Naive B cell (primary cell): ENCODE data around the gene CRELD2. TPM values are rescaled to one million over a fixed set of nuclear protein-coding genes. Genes with fewer than 3 reads are reported as not detected.
A peak's percentile ranks its signal among the peaks of the same experiment; 100 is the strongest.

Experiments used
- ATAC-seq, 2 donors: fragments of 150-1000 bp; cut with Tn5 transposase; 2 replicates each; pipeline ENCODE4 v1.10.0; 2021; ENCODE audit warnings: low read depth in 2 of 2, mild to moderate bottlenecking in 2 of 2, moderate library complexity in 2 of 2
- DNase-seq: peaks from one replicate; pipeline ENCODE4 v3.0.0; 2022
- H3K27ac Mint-ChIP-seq, 6 donors: one replicate each; pipeline ENCODE4 v1.8.0; 2020 to 2022; ENCODE audit warnings: mild to moderate bottlenecking in 6 of 6, mixed read lengths in 6 of 6, moderate library complexity in 5 of 6, inconsistent platforms in 2 of 6
- H3K27me3 Mint-ChIP-seq, 3 donors: one replicate each; pipeline ENCODE4 v1.8.0; 2021 to 2022; ENCODE audit warnings: mixed read lengths in 3 of 3, mild to moderate bottlenecking in 1 of 3
- H3K36me3 Mint-ChIP-seq, 2 donors: one replicate each; pipeline ENCODE4 v1.8.0; 2020 to 2022; ENCODE audit warnings: mixed read lengths in 2 of 2, inconsistent platforms in 1 of 2, mild to moderate bottlenecking in 1 of 2
- H3K4me1 Mint-ChIP-seq, 3 donors: one replicate each; pipeline ENCODE4 v1.8.0; 2020 to 2022; ENCODE audit warnings: mixed read lengths in 3 of 3, inconsistent platforms in 1 of 3, mild to moderate bottlenecking in 1 of 3, moderate library complexity in 1 of 3
- H3K4me3 Mint-ChIP-seq, 8 donors: one replicate each; pipeline ENCODE4 v1.8.0; 2020 to 2022; ENCODE audit warnings: mild to moderate bottlenecking in 8 of 8, mixed read lengths in 8 of 8, moderate library complexity in 8 of 8, inconsistent platforms in 2 of 8
- H3K9me3 Mint-ChIP-seq, 7 donors: one replicate each; pipeline ENCODE4 v1.8.0; 2020 to 2022; ENCODE audit warnings: mixed read lengths in 7 of 7, mild to moderate bottlenecking in 5 of 7, inconsistent platforms in 2 of 7, moderate library complexity in 1 of 7
- polyA plus RNA-seq, 6 donors: library from polyadenylated mRNA; unstranded; fragments of 300-500 nt; fragmentation: Illumina TruSeq; gene quantifications; one replicate each; pipeline ENCODE4 v1.2.3, GENCODE V29; 2021; ENCODE audit warnings: low read depth in 6 of 6

The CRELD2 gene
- polyA plus RNA-seq, 6 donors from 2014 or later: 21.9 to 33.8 (median 28.0) TPM

DNA sequence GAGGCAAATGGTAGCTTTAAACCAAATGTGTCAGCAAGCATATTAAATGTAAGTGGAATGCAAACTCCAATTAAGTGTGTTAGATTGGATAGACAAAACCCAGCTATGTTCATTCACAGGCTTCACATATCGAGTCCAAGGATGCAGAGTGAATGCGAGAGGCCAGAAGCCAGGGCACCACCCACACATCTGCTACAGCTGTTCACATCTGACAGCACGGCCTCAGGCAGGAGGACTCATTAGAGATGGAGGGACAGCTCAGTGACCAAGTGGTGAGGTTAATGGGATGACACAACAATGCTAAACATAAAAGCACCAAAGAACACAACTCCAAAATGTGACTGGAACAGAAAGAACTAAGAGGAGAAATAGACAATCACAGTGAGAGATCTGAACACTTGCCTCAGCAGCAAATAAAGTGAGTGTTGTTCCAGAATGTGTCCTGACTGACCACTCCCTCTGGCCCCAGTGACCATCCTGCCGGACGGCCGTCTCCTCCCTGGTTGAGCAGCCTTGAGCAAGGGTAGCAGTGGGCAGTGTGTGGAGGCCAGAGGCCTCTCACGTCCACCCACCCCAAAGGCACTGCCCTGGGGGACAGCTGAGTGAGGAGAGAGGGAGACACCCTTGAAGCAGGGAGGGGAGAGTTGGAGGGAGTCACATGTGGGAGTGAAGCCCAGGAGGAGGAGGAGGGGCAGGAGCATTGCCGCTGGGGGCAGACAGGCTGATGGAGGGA is 23.9 kb upstream of the CRELD2 start:
- ATAC-seq (no peak), DNase-seq (no peak)
- Mint-ChIP-seq H3K4me3 (no peak overlapping the region), H3K4me1 (peaks cover 1 to 8% (median 6%) of the 10 kb centered on the region in 3 donors), H3K36me3 (peaks cover 15 to 16% of the 10 kb centered on the region in 2 donors), H3K27me3 (no peaks in the 10 kb centered on the region), H3K9me3 (peaks cover 2 to 16% (median 9%) of the 10 kb centered on the region in 7 donors), H3K27ac (peak overlapping the region in 2 of 6 donors; percentile 4 to 32)

DNA sequence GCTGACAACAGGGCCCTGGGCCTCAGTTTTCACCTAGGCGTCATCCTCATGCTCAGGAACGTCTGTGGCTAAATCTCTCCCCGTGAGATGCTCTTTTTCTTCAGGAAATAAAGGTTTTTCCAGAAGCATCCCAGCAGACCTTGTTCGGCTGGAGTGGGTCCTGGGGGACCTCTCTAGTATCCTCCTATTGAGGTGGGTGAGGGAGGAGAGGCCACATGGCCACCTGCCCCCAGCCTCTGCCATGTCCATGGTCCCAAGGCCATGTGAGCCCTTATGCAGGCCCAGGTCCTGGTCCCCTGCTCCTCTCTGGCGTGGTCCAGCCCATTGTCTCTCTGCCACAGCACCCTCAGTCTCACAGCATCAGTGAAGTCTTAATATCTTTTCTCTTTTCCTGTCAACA is 22.2 kb upstream of the CRELD2 start:
- peaks cover 0 to 13% (median 8%) of the 10 kb centered on the region in 7 donors for H3K9me3 Mint-ChIP-seq
- H3K36me3 Mint-ChIP-seq: peaks cover 11 to 20% of the 10 kb centered on the region in 2 donors
- no peak overlapping the region for H3K4me3 Mint-ChIP-seq
- peaks cover 1 to 11% (median 4%) of the 10 kb centered on the region in 3 donors for H3K4me1 Mint-ChIP-seq
- H3K27me3 Mint-ChIP-seq: no peaks in the 10 kb centered on the region
- ATAC-seq (no peak), DNase-seq (no peak)
- H3K27ac Mint-ChIP-seq: peak overlapping the region in 2 of 6 donors; percentile 19 to 64

DNA sequence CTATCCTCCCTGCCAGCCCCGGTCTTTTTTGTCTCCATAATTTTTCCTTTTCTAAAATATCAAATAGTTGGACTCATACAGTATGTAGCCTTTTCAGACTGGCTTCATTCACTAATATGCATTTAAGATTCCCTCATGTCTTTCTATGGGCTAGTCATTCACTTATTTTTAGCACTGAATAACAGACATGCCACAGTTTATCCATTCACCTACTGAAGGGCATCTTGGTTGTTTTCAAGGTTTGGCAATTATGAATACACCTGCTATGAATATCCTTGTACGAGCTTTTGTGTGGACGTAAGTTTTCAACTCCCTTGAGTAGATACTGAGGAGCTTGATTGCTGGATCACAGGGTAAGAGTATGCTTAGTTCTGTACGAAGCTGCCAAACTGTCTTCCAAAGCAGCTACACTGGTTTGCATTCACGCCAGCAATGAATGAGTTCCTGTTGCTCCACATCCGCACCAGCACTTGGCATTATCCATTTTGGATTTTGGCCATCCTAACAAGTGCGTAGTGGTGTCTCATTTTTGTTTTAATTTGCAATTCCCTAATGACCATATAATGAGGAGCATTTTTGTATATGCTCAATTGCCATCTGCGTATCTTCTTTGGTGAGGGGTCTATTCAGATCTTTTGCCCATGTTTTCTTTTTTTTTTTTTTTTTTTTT is 21.3 kb upstream of the CRELD2 start:
- DNase-seq: no peak
- Mint-ChIP-seq H3K9me3 (peaks cover 0 to 10% (median 5%) of the 10 kb centered on the region in 7 donors), H3K4me1 (peaks cover 0 to 8% (median 0%) of the 10 kb centered on the region in 3 donors), H3K4me3 (no peak overlapping the region), H3K27ac (peak overlapping the region in 2 of 6 donors; percentile 4 to 63), H3K27me3 (no peaks in the 10 kb centered on the region), H3K36me3 (peaks cover 6 to 23% of the 10 kb centered on the region in 2 donors)
- no peak for ATAC-seq

DNA sequence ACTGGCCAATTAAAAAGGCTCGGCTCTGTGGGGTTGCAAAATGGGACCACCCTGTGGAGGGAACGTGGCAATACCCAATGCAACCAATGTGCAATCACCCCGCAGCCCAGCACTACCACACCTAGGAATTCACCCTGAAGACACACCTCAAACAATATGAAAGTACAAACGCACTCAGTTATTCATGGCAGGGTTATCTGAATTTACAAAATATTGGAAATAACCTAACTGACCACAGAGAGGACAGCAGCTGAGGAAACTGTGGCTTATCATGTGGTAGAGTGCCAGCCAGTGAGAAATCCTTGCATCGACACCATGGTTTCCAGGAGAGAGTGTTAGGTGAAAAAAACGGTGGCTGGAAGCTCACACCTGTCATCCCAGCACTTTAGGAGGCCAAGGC is 18.9 kb upstream of the CRELD2 start:
- ATAC-seq (no peak), DNase-seq (no peak)
- Mint-ChIP-seq H3K27me3 (no peaks in the 10 kb centered on the region), H3K36me3 (peaks cover 0 to 18% of the 10 kb centered on the region in 2 donors), H3K4me3 (no peak overlapping the region), H3K27ac (peak overlapping the region in 1 of 6 donors; percentile 79), H3K4me1 (peaks cover 0 to 5% (median 0%) of the 10 kb centered on the region in 3 donors), H3K9me3 (peaks cover 0 to 3% (median 2%) of the 10 kb centered on the region in 7 donors)

DNA sequence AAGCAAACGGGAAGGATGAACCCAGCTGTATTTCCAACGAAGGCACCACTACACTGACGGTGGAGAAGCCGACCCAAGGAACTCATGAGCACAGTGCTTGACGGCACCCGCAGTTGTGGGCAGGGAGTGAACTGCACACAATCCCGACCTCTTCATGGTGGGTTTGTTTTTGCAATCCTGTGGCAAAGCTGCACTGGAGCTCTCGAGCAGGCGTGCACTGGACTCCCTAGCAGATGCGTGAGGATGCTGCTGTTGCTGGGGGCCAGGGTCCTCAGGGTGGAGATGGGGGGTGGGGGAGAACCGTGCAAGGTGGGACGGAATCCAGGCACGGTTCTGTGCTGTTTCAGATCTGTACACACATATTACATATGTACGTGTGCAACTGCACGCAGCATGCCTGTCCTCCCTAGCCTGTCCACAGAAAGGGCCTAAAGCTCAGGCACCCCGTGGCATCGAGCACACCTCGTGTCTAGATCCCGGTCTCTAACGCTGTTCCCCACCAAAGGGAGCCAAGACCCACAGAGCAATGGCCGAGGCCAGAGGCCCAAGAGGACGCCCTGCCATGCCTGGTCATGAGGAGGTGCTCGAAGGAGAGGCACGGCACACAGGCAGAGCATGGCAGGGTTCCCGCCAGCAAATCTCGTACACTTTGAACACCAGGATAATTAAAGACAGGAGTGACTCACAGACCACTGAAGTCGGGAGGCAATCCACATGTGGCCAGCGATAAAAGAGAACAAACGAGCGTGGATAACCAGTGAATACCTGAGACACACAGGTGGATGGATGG is 17.8 kb upstream of the CRELD2 start:
- Mint-ChIP-seq H3K4me1 (peaks cover 0 to 3% (median 0%) of the 10 kb centered on the region in 3 donors), H3K36me3 (peaks cover 0 to 15% of the 10 kb centered on the region in 2 donors), H3K27ac (peak overlapping the region in 2 of 6 donors; percentile 4 to 66), H3K27me3 (no peaks in the 10 kb centered on the region), H3K4me3 (peak overlapping the region in 1 of 8 donors; percentile 51), H3K9me3 (peaks cover 0 to 2% (median 0%) of the 10 kb centered on the region in 7 donors)
- ATAC-seq (no peak), DNase-seq (no peak)

DNA sequence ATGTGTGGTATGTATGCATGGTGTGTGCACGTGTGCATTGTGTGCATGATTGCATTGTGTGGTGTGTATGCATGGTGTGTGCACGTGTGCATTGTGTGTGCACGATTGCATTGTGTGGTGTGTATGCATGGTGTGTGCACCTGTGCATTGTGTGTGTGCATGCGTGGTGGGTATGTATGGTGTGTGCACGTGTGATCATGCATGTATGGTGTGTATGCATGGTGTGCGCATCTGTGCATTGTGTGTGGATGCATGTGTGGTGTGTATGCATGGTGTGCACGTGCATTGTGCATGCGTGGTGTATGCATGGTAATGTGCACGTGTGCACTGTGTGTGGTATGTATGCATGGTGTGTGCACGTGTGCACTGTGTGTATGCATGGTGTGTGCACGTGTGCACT is 17.0 kb upstream of the CRELD2 start:
- H3K36me3 Mint-ChIP-seq: peaks cover 0 to 15% of the 10 kb centered on the region in 2 donors
- peaks cover 0 to 3% (median 0%) of the 10 kb centered on the region in 3 donors for H3K4me1 Mint-ChIP-seq
- ATAC-seq: no peak
- no peaks in the 10 kb centered on the region for H3K27me3 Mint-ChIP-seq
- DNase-seq: no peak
- no peak overlapping the region for H3K4me3 Mint-ChIP-seq
- peaks cover 0 to 2% (median 0%) of the 10 kb centered on the region in 7 donors for H3K9me3 Mint-ChIP-seq
- H3K27ac Mint-ChIP-seq: no peak overlapping the region

DNA sequence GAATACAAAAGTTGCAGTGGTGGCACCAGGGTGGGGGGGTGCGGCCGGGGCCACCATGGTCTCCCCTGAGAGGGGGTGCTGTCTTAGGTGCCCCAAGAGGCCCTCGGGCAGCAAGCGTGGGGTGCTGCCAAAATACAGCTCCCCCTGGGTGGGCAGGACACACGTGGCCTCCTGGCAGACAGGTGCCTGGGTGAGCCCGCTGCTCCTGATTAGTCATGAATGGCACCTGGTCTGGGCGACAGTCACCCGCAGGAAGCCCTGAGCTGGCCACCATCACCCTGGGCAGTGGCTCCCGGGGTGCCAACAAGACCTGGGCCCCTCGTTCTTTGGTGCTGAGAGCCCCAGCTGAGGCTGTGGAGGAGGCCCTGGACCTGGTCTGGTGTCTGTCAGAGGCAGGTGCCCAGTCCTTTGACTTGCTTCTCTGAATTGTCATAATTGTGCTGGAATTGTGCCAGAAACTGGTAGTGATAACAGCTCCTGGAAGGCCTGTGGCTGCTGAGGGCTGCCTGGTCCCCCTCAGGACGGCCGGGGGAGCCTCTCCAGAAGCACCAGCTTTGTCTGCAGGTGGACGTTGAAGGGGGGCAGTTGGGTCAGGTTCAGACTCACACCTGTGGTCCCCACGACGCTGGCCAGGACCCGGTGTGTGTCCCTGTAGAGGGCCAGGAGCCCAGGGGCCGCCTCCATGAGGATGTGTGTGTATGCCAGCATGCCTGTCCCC is 15.0 kb upstream of the CRELD2 start:
- peaks cover 6 to 26% of the 10 kb centered on the region in 2 donors for H3K36me3 Mint-ChIP-seq

DNA sequence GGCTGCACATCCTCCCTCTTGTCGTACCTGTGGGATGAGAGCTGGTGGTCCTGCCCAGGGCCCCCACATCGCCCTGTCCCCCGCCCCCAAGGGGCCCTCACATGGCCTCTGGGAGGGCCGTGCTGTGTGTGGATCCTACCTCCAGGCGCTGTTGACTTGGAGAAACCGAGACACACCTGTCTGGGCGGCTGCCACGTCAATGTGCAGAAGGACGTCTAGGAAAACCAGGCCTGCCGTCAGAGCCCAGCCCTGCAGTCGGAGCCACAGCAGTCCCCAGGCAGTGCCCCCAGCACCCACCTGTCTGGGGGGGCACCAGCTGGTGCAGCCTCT is 14.4 kb upstream of the CRELD2 start:
- Mint-ChIP-seq H3K36me3 (peaks cover 6 to 26% of the 10 kb centered on the region in 2 donors), H3K27me3 (no peaks in the 10 kb centered on the region)

More for the DNA sequence above, 15.0 kb upstream of the CRELD2 start:
- Mint-ChIP-seq H3K27me3 (no peaks in the 10 kb centered on the region), H3K4me1 (peaks cover 6 to 13% (median 7%) of the 10 kb centered on the region in 3 donors), H3K27ac (no peak overlapping the region), H3K9me3 (peaks cover 0 to 2% (median 0%) of the 10 kb centered on the region in 7 donors), H3K4me3 (no peak overlapping the region)
- DNase-seq (no peak), ATAC-seq (no peak)

DNA sequence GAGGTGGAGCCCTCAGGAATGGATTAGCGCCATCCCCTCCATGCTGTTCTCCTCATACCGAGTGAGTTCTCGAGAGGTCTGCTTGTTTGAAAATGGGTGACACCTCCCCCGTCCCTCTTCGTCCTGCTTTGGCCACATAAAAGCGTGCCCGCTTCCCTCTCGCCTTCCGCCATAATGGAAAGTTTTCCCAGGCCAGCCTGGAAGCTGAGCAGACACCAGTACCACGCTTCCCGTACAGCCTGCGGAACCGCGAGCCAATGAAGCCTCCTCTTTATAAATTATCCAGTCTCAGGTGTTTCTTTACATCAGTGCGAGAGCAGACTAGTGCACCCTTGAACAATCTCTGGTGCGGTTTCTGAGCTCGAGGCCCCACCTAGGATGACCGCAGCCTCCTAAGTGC is 13.0 kb upstream of the CRELD2 start:
- Mint-ChIP-seq H3K27me3 (no peaks in the 10 kb centered on the region), H3K9me3 (peaks cover 0 to 2% (median 0%) of the 10 kb centered on the region in 7 donors), H3K4me1 (peaks cover 6 to 13% (median 7%) of the 10 kb centered on the region in 3 donors), H3K4me3 (no peak overlapping the region), H3K27ac (peak overlapping the region in 2 of 6 donors; percentile 54 to 62), H3K36me3 (peaks cover 6 to 26% of the 10 kb centered on the region in 2 donors)
- ATAC-seq (no peak), DNase-seq (no peak)

More for the DNA sequence above, 14.4 kb upstream of the CRELD2 start:
- no peak overlapping the region for H3K4me3 Mint-ChIP-seq
- ATAC-seq (no peak), DNase-seq (no peak)
- peak overlapping the region in 1 of 6 donors; percentile 41 for H3K27ac Mint-ChIP-seq
- H3K4me1 Mint-ChIP-seq: peaks cover 6 to 13% (median 7%) of the 10 kb centered on the region in 3 donors
- peaks cover 0 to 2% (median 0%) of the 10 kb centered on the region in 7 donors for H3K9me3 Mint-ChIP-seq

DNA sequence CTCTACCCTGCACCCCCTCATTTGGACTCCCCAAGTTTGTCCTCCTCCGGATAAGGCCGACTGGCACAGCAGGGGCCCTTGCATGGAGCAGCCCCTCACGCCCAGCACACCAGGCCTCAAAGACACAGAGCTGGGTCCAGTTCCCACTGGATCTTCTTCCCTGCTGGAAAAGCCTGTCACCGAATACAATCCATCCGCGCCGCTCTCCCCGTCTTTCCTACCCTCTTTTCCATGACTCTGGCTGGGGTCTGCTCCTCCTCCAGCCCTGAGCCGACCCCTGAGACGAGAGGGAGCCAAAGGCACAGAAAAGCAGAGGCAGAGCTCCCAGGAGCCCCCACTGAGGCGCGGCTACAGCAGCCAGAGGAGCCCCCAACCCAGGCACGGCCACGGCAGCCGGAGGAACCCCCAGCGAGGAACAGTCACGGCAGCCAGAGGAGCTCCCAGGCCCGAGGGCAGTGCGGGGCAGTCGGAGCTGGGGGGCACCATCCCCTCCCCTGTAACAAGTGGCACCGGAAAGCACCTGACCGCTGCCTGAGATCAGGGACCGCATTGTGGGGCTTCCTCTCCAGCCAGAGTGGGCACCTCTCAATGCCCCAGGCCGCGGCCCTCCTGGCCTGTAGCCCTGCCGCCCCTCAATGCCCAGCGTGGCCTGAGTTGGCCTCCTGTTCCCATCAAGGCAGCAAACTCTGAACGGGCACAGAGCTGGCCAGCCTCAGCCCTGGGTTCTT is 12.2 kb upstream of the CRELD2 start:
- peaks cover 6 to 10% (median 7%) of the 10 kb centered on the region in 3 donors for H3K4me1 Mint-ChIP-seq
- DNase-seq (no peak), ATAC-seq (no peak)
- H3K9me3 Mint-ChIP-seq: no peaks in the 10 kb centered on the region
- H3K4me3 Mint-ChIP-seq: no peak overlapping the region
- H3K36me3 Mint-ChIP-seq: peaks cover 6 to 19% of the 10 kb centered on the region in 2 donors
- no peaks in the 10 kb centered on the region for H3K27me3 Mint-ChIP-seq
- no peak overlapping the region for H3K27ac Mint-ChIP-seq

DNA sequence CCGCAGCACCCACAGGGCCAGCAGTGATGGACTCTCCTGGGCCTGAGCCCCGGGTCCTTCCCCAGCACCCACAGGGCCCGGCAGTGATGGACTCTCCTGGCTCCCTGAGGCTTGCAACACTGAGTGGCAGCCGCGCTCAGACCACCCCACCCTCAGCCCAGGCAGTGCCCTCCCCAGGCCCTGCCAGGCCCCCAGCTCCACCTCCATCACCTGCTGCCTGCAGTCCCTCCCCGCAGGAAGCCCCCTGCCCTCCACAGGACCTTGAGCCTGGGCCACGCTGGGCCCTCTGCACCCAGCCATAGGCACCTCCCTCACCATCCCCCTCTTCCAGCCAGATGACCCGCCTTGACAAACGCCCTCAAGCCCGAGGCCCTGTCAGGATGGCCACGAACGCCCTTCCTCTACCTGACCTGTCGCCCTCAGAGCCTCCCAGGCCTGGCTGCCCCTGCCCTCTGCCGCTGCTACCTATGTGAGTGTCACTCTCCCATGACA is 11.6 kb upstream of the CRELD2 start:
- DNase-seq: no peak
- no peaks in the 10 kb centered on the region for H3K9me3 Mint-ChIP-seq
- H3K27ac Mint-ChIP-seq: peak overlapping the region in 3 of 6 donors; percentile 29 to 62 (median 42)
- no peaks in the 10 kb centered on the region for H3K27me3 Mint-ChIP-seq
- peaks cover 6 to 10% (median 7%) of the 10 kb centered on the region in 3 donors for H3K4me1 Mint-ChIP-seq
- no peak overlapping the region for H3K4me3 Mint-ChIP-seq
- ATAC-seq: no peak
- H3K36me3 Mint-ChIP-seq: peaks cover 6 to 12% of the 10 kb centered on the region in 2 donors

DNA sequence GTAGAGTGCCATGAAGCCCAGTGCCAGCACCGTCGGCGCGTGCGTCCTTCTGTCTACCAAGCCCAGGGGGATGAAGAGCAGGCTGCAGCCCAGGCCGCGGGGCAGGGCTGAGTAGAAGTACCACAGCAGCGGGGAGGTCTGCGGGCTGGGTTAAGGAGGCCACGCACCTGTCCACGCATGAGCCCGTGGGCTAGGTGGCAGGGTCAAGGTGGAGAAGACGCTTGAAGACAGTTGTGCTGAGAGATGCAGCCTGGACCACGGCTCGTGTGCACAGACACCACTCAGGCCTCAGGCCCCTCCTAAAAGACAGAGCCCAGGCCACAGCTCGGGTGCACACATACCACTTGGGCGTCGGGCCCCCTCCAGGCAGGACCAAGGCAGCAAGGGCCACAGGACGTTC is 10.6 kb upstream of the CRELD2 start:
- peaks cover 6 to 11% of the 10 kb centered on the region in 2 donors for H3K36me3 Mint-ChIP-seq

More for the DNA sequence above, 10.6 kb upstream of the CRELD2 start:
- no peaks in the 10 kb centered on the region for H3K27me3 Mint-ChIP-seq
- no peaks in the 10 kb centered on the region for H3K9me3 Mint-ChIP-seq
- no peak overlapping the region for H3K4me3 Mint-ChIP-seq
- ATAC-seq: no peak
- H3K4me1 Mint-ChIP-seq: peaks cover 6 to 13% (median 7%) of the 10 kb centered on the region in 3 donors
- no peak for DNase-seq
- peak overlapping the region in 3 of 6 donors; percentile 19 to 73 (median 42) for H3K27ac Mint-ChIP-seq
